Lower lobe of right lung (tissue), 2 donors: Measurements from ENCODE around the gene RECQL5. TPM values are rescaled to one million over a fixed set of nuclear protein-coding genes. Genes with fewer than 3 reads are reported as not detected.
A peak's percentile ranks its signal among the peaks of the same experiment; 100 is the strongest.

Experiments
- ATAC-seq, 2 donors: fragments of 200-7000 bp; cut with Tn5 transposase; one replicate each; pipeline ENCODE4 v1.9.1; 2020 to 2022; ENCODE audit warnings: mild to moderate bottlenecking in 2 of 2, moderate library complexity in 2 of 2
- DNase-seq: peaks from one replicate; pipeline ENCODE4 v3.0.0-alpha.2; 2020
- H3K27ac ChIP-seq: fragments of 200-600 bp; one replicate; pipeline ENCODE4 v1.8.0; 2022
- H3K27me3 ChIP-seq: fragments of 200-600 bp; one replicate; pipeline ENCODE4 v1.8.0; 2022; ENCODE audit warnings: low read depth
- H3K36me3 ChIP-seq: fragments of 200-600 bp; one replicate; pipeline ENCODE4 v1.8.0; 2022; ENCODE audit warnings: mild to moderate bottlenecking
- H3K4me1 ChIP-seq: fragments of 200-600 bp; one replicate; pipeline ENCODE4 v1.8.0; 2022
- H3K4me3 ChIP-seq: fragments of 200-600 bp; one replicate; pipeline ENCODE4 v1.8.0; 2022; ENCODE audit warnings: mild to moderate bottlenecking
- H3K9me3 ChIP-seq: fragments of 200-600 bp; one replicate; pipeline ENCODE4 v1.8.0; 2022
- CTCF ChIP-seq: fragments of 200-600 bp; IDR thresholded peaks from one replicate; pipeline ENCODE4 v1.8.0; 2022; ENCODE audit warnings: antibody characterized with exemption, mild to moderate bottlenecking
- intact Hi-C: fragments of 100-400 bp; cut with DNase I; formaldehyde crosslinking; loops from one replicate; pipeline ENCODE4 v1.11.0; 2022
- total RNA-seq: library from RNA; stranded (reverse); fragmentation: NEBNext Ultra II Directional; extraction: Animal tissue kit (Norgen Biotek cat#: 25700); gene quantifications from one replicate; pipeline ENCODE4 v1.2.1, GENCODE V29; 2021
- donor health status: DM: no; HTN: yes; CAD: no; lungs with severe emphysema.

The RECQL5 gene
- total RNA-seq, 1 donor from 2014 or later: 39.4 TPM

- H3K9me3 ChIP-seq: no peaks in the 10 kb centered on the region
- peak overlapping the region; percentile 80 for H3K27ac ChIP-seq
- DNase-seq: peak; percentile 29
- H3K27me3 ChIP-seq: no peaks in the 10 kb centered on the region
- peaks cover 3% of the 10 kb centered on the region for H3K36me3 ChIP-seq
- peaks cover 39% of the 10 kb centered on the region for H3K4me1 ChIP-seq
- H3K4me3 ChIP-seq: no peak overlapping the region
- intact Hi-C loops: no loop called here
- no peak for TF ChIP-seq CTCF
- no peak for ATAC-seq
Measured at GRCh38 chr17:75636381-75637142, 30.4 kb downstream of the RECQL5 start.

- no peak overlapping the region for H3K4me3 ChIP-seq
- DNase-seq: peak; percentile 72
- peaks cover 39% of the 10 kb centered on the region for H3K4me1 ChIP-seq
Measured at GRCh38 chr17:75635610-75636202, 31.2 kb downstream of the RECQL5 start.

GRCh38 chr17:75634754-75635609, 32.0 kb downstream of the RECQL5 start:
- intact Hi-C loops: no loop called here
- H3K9me3 ChIP-seq: no peaks in the 10 kb centered on the region
- H3K36me3 ChIP-seq: peaks cover 12% of the 10 kb centered on the region
- ATAC-seq (no peak), DNase-seq (peak; percentile 42)
- no peak for TF ChIP-seq CTCF
- peak overlapping the region; percentile 80 for H3K27ac ChIP-seq
- no peaks in the 10 kb centered on the region for H3K27me3 ChIP-seq
- peaks cover 39% of the 10 kb centered on the region for H3K4me1 ChIP-seq
- no peak overlapping the region for H3K4me3 ChIP-seq

More at GRCh38 chr17:75635610-75636202, 31.2 kb downstream of the RECQL5 start:
- Histone ChIP-seq H3K9me3 (no peaks in the 10 kb centered on the region), H3K27ac (peak overlapping the region; percentile 80), H3K36me3 (peaks cover 5% of the 10 kb centered on the region), H3K27me3 (no peaks in the 10 kb centered on the region)
- intact Hi-C loops: no loop called here
- peak in 1 of 2 donors; percentile 40 for ATAC-seq
- no peak for TF ChIP-seq CTCF

GRCh38 chr17:75634376-75634740, 32.6 kb downstream of the RECQL5 start:
- Histone ChIP-seq H3K9me3 (no peaks in the 10 kb centered on the region), H3K36me3 (peaks cover 17% of the 10 kb centered on the region), H3K4me3 (peak overlapping the region; percentile 3), H3K27ac (peak overlapping the region; percentile 80), H3K4me1 (peaks cover 39% of the 10 kb centered on the region), H3K27me3 (no peaks in the 10 kb centered on the region)
- DNase-seq: peak; percentile 47
- intact Hi-C loops: no loop called here
- TF ChIP-seq CTCF: no peak
- ATAC-seq: no peak
